CD14-positive monocyte (primary cell): ENCODE results near the gene SLC9A9. TPM values are rescaled to one million over a fixed set of nuclear protein-coding genes. Genes with fewer than 3 reads are reported as not detected.

Experiments used
- DNase-seq, 3 donors: peaks; one replicate each; pipeline ENCODE4 v3.0.0-alpha.2; 2011 to 2022
- H2AFZ ChIP-seq: 2 replicates; pipeline ENCODE4 v1.6.0; 2012; ENCODE audit warnings: mild to moderate bottlenecking, low read depth, low read length, inconsistent platforms; ENCODE audit not compliant: insufficient read depth, poor library complexity, severe bottlenecking
- H3K27ac ChIP-seq, 2 donors: 1 replicate in 1 of 2; 2 replicates in 1 of 2; pipeline ENCODE4 v1.5.1; 2012 to 2013; ENCODE audit warnings: low read length in 2 of 2, control low read depth in 1 of 2, inconsistent platforms in 1 of 2, low read depth in 1 of 2, mild to moderate bottlenecking in 1 of 2
- H3K27me3 ChIP-seq, 2 donors: one replicate each; pipeline versions ENCODE4 v1.6.0 to v1.6.1; 2011 to 2013; ENCODE audit warnings: low read length in 2 of 2; ENCODE audit not compliant: control insufficient read depth in 2 of 2, insufficient read depth in 2 of 2
- H3K36me3 ChIP-seq, 2 donors: replicated peaks in 1 of 2; 1 replicate in 1 of 2; 2 replicates in 1 of 2; pipeline versions ENCODE4 v1.5.1 to v1.6.1; 2012 to 2013; ENCODE audit warnings: low read length in 2 of 2, control low read depth in 1 of 2, inconsistent platforms in 1 of 2, mild to moderate bottlenecking in 1 of 2; ENCODE audit not compliant: insufficient read depth in 2 of 2, control insufficient read depth in 1 of 2
- H3K4me1 ChIP-seq, 2 donors: 1 replicate in 1 of 2; 2 replicates in 1 of 2; pipeline versions ENCODE4 v1.5.1 to v1.6.1; 2012 to 2013; ENCODE audit warnings: low read length in 2 of 2, control low read depth in 1 of 2, inconsistent platforms in 1 of 2, mild to moderate bottlenecking in 1 of 2, moderate library complexity in 1 of 2; ENCODE audit not compliant: insufficient read depth in 2 of 2, control insufficient read depth in 1 of 2
- H3K4me2 ChIP-seq: replicated peaks from 2 replicates; pipeline ENCODE3; 2012; ENCODE audit warnings: low read length, moderate library complexity, mild to moderate bottlenecking; ENCODE audit not compliant: poor library complexity, severe bottlenecking; ENCODE audit errors: extremely low read depth
- H3K4me3 ChIP-seq, 3 experiments: fragments of 200-600 bp in 1 of 3; sonication (generic) in 1 of 3; replicated peaks in 1 of 3; 1 replicate in 2 of 3; 2 replicates in 1 of 3; pipeline ENCODE4 v1.5.1; 2011 to 2013; ENCODE audit warnings: low read length in 3 of 3, mild to moderate bottlenecking in 3 of 3, control low read depth in 2 of 3, low read depth in 2 of 3, inconsistent platforms in 1 of 3, moderate library complexity in 1 of 3
- H3K79me2 ChIP-seq: 2 replicates; pipeline ENCODE4 v1.6.0; 2012; ENCODE audit warnings: mild to moderate bottlenecking, control low read depth, inconsistent platforms, low read length, moderate library complexity; ENCODE audit not compliant: insufficient read depth
- H3K9ac ChIP-seq: 2 replicates; pipeline ENCODE4 v1.6.0; 2017; ENCODE audit warnings: low read length, mild to moderate bottlenecking; ENCODE audit not compliant: insufficient read depth, poor library complexity, severe bottlenecking
- H3K9me3 ChIP-seq, 2 donors: replicated peaks in 1 of 2; 1 replicate in 1 of 2; 2 replicates in 1 of 2; pipeline versions ENCODE4 v1.5.1 to v1.6.1; 2012 to 2013; ENCODE audit warnings: low read length in 2 of 2, control low read depth in 1 of 2; ENCODE audit not compliant: control insufficient read depth in 1 of 2, insufficient read depth in 1 of 2
- H4K20me1 ChIP-seq: 2 replicates; pipeline ENCODE4 v1.6.0; 2012; ENCODE audit warnings: mild to moderate bottlenecking, low read length, control low read depth, moderate library complexity; ENCODE audit not compliant: insufficient read depth
- H3K27ac Mint-ChIP-seq, 7 donors: one replicate each; pipeline ENCODE4 v1.8.0; 2020; ENCODE audit warnings: mild to moderate bottlenecking in 7 of 7, mixed read lengths in 7 of 7, moderate library complexity in 6 of 7, inconsistent platforms in 2 of 7
- H3K27me3 Mint-ChIP-seq, 3 donors: one replicate each; pipeline ENCODE4 v1.8.0; 2021 to 2022; ENCODE audit warnings: low read depth in 3 of 3, mild to moderate bottlenecking in 3 of 3, mixed read lengths in 3 of 3, moderate library complexity in 3 of 3, inconsistent platforms in 1 of 3
- H3K36me3 Mint-ChIP-seq, 2 donors: one replicate each; pipeline ENCODE4 v1.8.0; 2020; ENCODE audit warnings: mixed read lengths in 2 of 2, inconsistent platforms in 1 of 2, mild to moderate bottlenecking in 1 of 2
- H3K4me1 Mint-ChIP-seq: one replicate; pipeline ENCODE4 v1.8.0; 2020; ENCODE audit warnings: mild to moderate bottlenecking, mixed read lengths
- H3K4me3 Mint-ChIP-seq, 2 donors: one replicate each; pipeline ENCODE4 v1.8.0; 2020; ENCODE audit warnings: mild to moderate bottlenecking in 2 of 2, mixed read lengths in 2 of 2, moderate library complexity in 1 of 2
- H3K9me3 Mint-ChIP-seq, 7 donors: one replicate each; pipeline ENCODE4 v1.8.0; 2020 to 2022; ENCODE audit warnings: mixed read lengths in 7 of 7, mild to moderate bottlenecking in 6 of 7, moderate library complexity in 6 of 7, inconsistent platforms in 2 of 7
- CTCF ChIP-seq: fragments of 200-600 bp; IDR thresholded peaks from one replicate; pipeline ENCODE4 v1.8.0; 2022; ENCODE audit warnings: antibody characterized with exemption, mild to moderate bottlenecking
- WGBS: methylation state at CpG from one replicate; pipeline ENCODE4 v1.1.5; 2013; ENCODE audit warnings: missing lambda C conversion rate; ENCODE audit not compliant: insufficient coverage; 5-methylcytosine and 5-hydroxymethylcytosine counted together
- intact Hi-C, 2 donors: fragments of 100-400 bp; cut with micrococcal nuclease; formaldehyde crosslinking; loops; one replicate each; pipeline versions ENCODE4 v1.15.0 to v1.15.1; 2023
- polyA plus RNA-seq, 3 donors: library from polyadenylated mRNA; depleted of rRNA in 1 of 3; unstranded in 2 of 3; stranded (reverse) in 1 of 3; fragments of 300-500 nt in 2 of 3; fragments of >200 nt in 1 of 3; fragmentation: Illumina TruSeq in 2 of 3; gene quantifications; 1 replicate in 2 of 3; 2 replicates in 1 of 3; pipeline ENCODE4 v1.2.3, GENCODE V29; 2012 to 2021

SLC9A9 gene
- polyA plus RNA-seq, 3 donors: 14.1 to 32.8 (median 27.0) TPM

GRCh38 chr3:143382816-143383215, 465.5 kb downstream of the SLC9A9 start:
- Histone ChIP-seq H3K4me3 (no peak overlapping the region), H3K4me2 (no peak overlapping the region), H4K20me1 (no peaks in the 10 kb centered on the region), H3K79me2 (no peaks in the 10 kb centered on the region), H3K9ac (no peak overlapping the region), H3K9me3 (no peaks in the 10 kb centered on the region), H3K4me1 (no peaks in the 10 kb centered on the region), H3K27ac (no peak overlapping the region), H3K36me3 (peaks cover 0 to 18% of the 10 kb centered on the region in 2 donors), H3K27me3 (no peaks in the 10 kb centered on the region), H2AFZ (no peak overlapping the region)
- Mint-ChIP-seq H3K4me3 (no peak overlapping the region), H3K27ac (no peak overlapping the region), H3K9me3 (peaks cover 0 to 5% (median 3%) of the 10 kb centered on the region in 7 donors), H3K4me1 (peaks cover 2% of the 10 kb centered on the region), H3K27me3 (no peaks in the 10 kb centered on the region), H3K36me3 (peaks cover 8 to 21% of the 10 kb centered on the region in 2 donors)
- WGBS: no CpG with 5 or more reads among the region's 1 CpG
- intact Hi-C loops: no loop called here
- no peak for DNase-seq
- TF ChIP-seq CTCF: no peak

GRCh38 chr3:143380449-143380848, 467.8 kb downstream of the SLC9A9 start:
- intact Hi-C loops: no loop called here
- Histone ChIP-seq H2AFZ (no peak overlapping the region), H3K9me3 (no peaks in the 10 kb centered on the region), H3K4me2 (no peak overlapping the region), H3K4me1 (no peaks in the 10 kb centered on the region), H3K9ac (no peak overlapping the region), H3K4me3 (no peak overlapping the region), H3K27me3 (no peaks in the 10 kb centered on the region), H3K27ac (no peak overlapping the region), H3K36me3 (peaks cover 0 to 18% of the 10 kb centered on the region in 2 donors), H4K20me1 (no peaks in the 10 kb centered on the region), H3K79me2 (no peaks in the 10 kb centered on the region)
- H3K27me3 Mint-ChIP-seq: peaks cover 0 to 2% (median 0%) of the 10 kb centered on the region in 3 donors
- peaks cover 8 to 19% of the 10 kb centered on the region in 2 donors for H3K36me3 Mint-ChIP-seq
- DNase-seq: no peak
- TF ChIP-seq CTCF: no peak
- H3K9me3 Mint-ChIP-seq: peaks cover 0 to 5% (median 3%) of the 10 kb centered on the region in 7 donors
- peaks cover 2% of the 10 kb centered on the region for H3K4me1 Mint-ChIP-seq
- H3K27ac Mint-ChIP-seq: no peak overlapping the region
- H3K4me3 Mint-ChIP-seq: no peak overlapping the region
